Calu3 (cell line): ENCODE measurements around the gene KCP. TPM values are rescaled to one million over a fixed set of nuclear protein-coding genes. Genes with fewer than 3 reads are reported as not detected.

ENCODE experiments used
- BruUV-seq: library from RNA; stranded (reverse); fragments of 400-500 nt; replicated peaks from 2 replicates; lab custom pipeline; 2021; lab: Mats Ljungman, UMichigan
- CTCF ChIA-PET: fragments of 300-600 bp; sonication (Branson Sonifier 250); formaldehyde crosslinking; loops from one replicate; lab custom pipeline; 2022; ENCODE audit warnings: antibody characterized with exemption; lab: Charles Lee
- DNase-seq: peaks from one replicate; pipeline ENCODE4 v3.0.0; 2022
- H3K27ac Mint-ChIP-seq: one replicate; pipeline ENCODE4 v1.8.0; 2022; ENCODE audit warnings: mixed read lengths; ENCODE audit not compliant: unreplicated experiment
- H3K27me3 Mint-ChIP-seq: one replicate; pipeline ENCODE4 v1.8.0; 2022; ENCODE audit warnings: mixed read lengths; ENCODE audit not compliant: unreplicated experiment
- H3K36me3 Mint-ChIP-seq: one replicate; pipeline ENCODE4 v1.8.0; 2022; ENCODE audit warnings: mild to moderate bottlenecking, moderate library complexity, mixed read lengths; ENCODE audit not compliant: insufficient read depth, unreplicated experiment
- H3K4me1 Mint-ChIP-seq: one replicate; pipeline ENCODE4 v1.8.0; 2022; ENCODE audit warnings: mild to moderate bottlenecking, low read depth, mixed read lengths; ENCODE audit not compliant: unreplicated experiment
- H3K4me3 Mint-ChIP-seq: one replicate; pipeline ENCODE4 v1.8.0; 2022; ENCODE audit warnings: mild to moderate bottlenecking, low read depth, moderate library complexity, mixed read lengths; ENCODE audit not compliant: unreplicated experiment
- H3K9me3 Mint-ChIP-seq: one replicate; pipeline ENCODE4 v1.8.0; 2022; ENCODE audit warnings: low read depth, mixed read lengths; ENCODE audit not compliant: unreplicated experiment
- CTCF ChIP-seq: fragments of 200-600 bp; IDR thresholded peaks from one replicate; pipeline ENCODE4 v1.8.0; 2022; ENCODE audit warnings: antibody characterized with exemption; ENCODE audit not compliant: unreplicated experiment
- intact Hi-C: fragments of 100-400 bp; cut with micrococcal nuclease; formaldehyde crosslinking; loops from one replicate; pipeline ENCODE4 v1.10.0; 2022; ENCODE audit not compliant: unreplicated experiment
- total RNA-seq: library from RNA; stranded (reverse); gene quantifications from 2 replicates; pipeline ENCODE4 v1.2.3, GENCODE V29; 2022

Gene KCP
- total RNA-seq, 1 experiment from 2014 or later: 6.8 TPM

GRCh38 chr7:128856001-128856718 is 54.3 kb downstream of the KCP start:
- H3K36me3 Mint-ChIP-seq: no peaks in the 10 kb centered on the region
- intact Hi-C loops: no loop called here
- no TSS peak for BruUV-seq
- no peak for DNase-seq
- no peak overlapping the region for H3K27ac Mint-ChIP-seq
- TF ChIP-seq CTCF: no peak
- no peaks in the 10 kb centered on the region for H3K4me1 Mint-ChIP-seq
- CTCF ChIA-PET: no interaction called here
- H3K4me3 Mint-ChIP-seq: no peak overlapping the region
- H3K27me3 Mint-ChIP-seq: peaks cover 40% of the 10 kb centered on the region
- no peaks in the 10 kb centered on the region for H3K9me3 Mint-ChIP-seq

- no peaks in the 10 kb centered on the region for H3K4me1 Mint-ChIP-seq
- TF ChIP-seq CTCF: no peak
- intact Hi-C loops: no loop called here
- H3K36me3 Mint-ChIP-seq: no peaks in the 10 kb centered on the region
- no peak overlapping the region for H3K4me3 Mint-ChIP-seq
- no peaks in the 10 kb centered on the region for H3K9me3 Mint-ChIP-seq
- DNase-seq: no peak
- no peak overlapping the region for H3K27ac Mint-ChIP-seq
- CTCF ChIA-PET: no interaction called here
- no TSS peak for BruUV-seq
- H3K27me3 Mint-ChIP-seq: peaks cover 40% of the 10 kb centered on the region
Observed at GRCh38 chr7:128855559-128855958, 55.0 kb downstream of the KCP start.

GRCh38 chr7:128854396-128854795 is 56.1 kb downstream of the KCP start:
- no peaks in the 10 kb centered on the region for H3K36me3 Mint-ChIP-seq
- no peak overlapping the region for H3K4me3 Mint-ChIP-seq
- peaks cover 9% of the 10 kb centered on the region for H3K4me1 Mint-ChIP-seq
- no peak for TF ChIP-seq CTCF
- intact Hi-C loops: no loop called here
- no peaks in the 10 kb centered on the region for H3K9me3 Mint-ChIP-seq
- H3K27ac Mint-ChIP-seq: no peak overlapping the region
- no peak for DNase-seq
- CTCF ChIA-PET: no interaction called here
- no TSS peak for BruUV-seq
- peaks cover 40% of the 10 kb centered on the region for H3K27me3 Mint-ChIP-seq

- no peak overlapping the region for H3K4me3 Mint-ChIP-seq
- BruUV-seq: no TSS peak
Observed at GRCh38 chr7:128853799-128854198, 56.7 kb downstream of the KCP start.

More at GRCh38 chr7:128853799-128854198, 56.7 kb downstream of the KCP start:
- intact Hi-C loops: no loop called here
- Mint-ChIP-seq H3K9me3 (no peaks in the 10 kb centered on the region), H3K27ac (no peak overlapping the region), H3K27me3 (peaks cover 37% of the 10 kb centered on the region), H3K4me1 (peaks cover 9% of the 10 kb centered on the region), H3K36me3 (no peaks in the 10 kb centered on the region)
- no peak for TF ChIP-seq CTCF
- no peak for DNase-seq
- CTCF ChIA-PET: no interaction called here
